GM12874 (cell line): ENCODE results near the gene BCCIP.

Source experiments
- TF ChIP-seq, protein P1 (sequence below): IDR thresholded peaks from 2 replicates; pipeline ENCODE4 v1.5.1; 2011; ENCODE audit warnings: low read depth, mild to moderate bottlenecking, control low read depth, low read length, moderate library complexity; ENCODE audit not compliant: insufficient read depth

Gene BCCIP

DNA sequence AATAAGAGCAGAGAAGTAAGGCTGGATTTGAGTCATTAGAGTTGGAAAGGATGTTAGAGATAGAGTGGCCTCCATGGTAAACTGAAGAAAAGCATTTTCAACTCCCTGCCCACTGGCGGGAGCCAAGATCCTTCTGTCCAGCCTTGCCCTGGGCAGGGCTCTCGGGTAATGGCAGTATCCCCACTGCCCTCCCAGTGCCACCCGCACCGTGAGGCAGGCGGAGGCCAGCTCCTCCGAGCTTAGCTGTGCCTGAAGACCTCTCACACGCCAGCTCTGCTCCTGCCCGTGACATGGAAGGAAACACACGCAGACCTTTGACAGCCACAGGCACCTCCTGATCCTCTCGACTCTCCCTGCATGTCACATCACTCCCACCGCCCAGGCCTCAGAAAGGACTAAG, 22.3 kb downstream of the BCCIP start:
- TF ChIP-seq, protein P1, sequence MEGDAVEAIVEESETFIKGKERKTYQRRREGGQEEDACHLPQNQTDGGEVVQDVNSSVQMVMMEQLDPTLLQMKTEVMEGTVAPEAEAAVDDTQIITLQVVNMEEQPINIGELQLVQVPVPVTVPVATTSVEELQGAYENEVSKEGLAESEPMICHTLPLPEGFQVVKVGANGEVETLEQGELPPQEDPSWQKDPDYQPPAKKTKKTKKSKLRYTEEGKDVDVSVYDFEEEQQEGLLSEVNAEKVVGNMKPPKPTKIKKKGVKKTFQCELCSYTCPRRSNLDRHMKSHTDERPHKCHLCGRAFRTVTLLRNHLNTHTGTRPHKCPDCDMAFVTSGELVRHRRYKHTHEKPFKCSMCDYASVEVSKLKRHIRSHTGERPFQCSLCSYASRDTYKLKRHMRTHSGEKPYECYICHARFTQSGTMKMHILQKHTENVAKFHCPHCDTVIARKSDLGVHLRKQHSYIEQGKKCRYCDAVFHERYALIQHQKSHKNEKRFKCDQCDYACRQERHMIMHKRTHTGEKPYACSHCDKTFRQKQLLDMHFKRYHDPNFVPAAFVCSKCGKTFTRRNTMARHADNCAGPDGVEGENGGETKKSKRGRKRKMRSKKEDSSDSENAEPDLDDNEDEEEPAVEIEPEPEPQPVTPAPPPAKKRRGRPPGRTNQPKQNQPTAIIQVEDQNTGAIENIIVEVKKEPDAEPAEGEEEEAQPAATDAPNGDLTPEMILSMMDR: no peak

DNA sequence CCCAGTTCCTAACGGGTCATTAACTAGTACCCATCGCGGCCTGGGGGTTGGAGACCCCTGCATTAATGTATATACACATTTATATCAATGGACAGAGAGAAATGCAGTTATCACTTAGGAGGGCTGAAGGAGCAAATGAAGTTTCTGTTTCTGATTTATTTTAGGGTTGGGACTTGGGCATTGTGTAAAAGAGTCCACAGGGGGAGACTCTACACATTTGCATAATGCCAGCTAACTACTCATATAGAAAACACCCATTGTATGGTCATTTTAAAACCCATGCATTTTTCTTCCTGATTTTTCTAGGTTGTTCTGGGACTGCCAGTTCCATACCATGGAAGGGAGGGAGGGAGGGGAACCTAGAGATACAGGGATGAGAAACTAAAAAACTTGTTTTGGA, 23.5 kb downstream of the BCCIP start:
- TF ChIP-seq, protein P1: no peak

DNA sequence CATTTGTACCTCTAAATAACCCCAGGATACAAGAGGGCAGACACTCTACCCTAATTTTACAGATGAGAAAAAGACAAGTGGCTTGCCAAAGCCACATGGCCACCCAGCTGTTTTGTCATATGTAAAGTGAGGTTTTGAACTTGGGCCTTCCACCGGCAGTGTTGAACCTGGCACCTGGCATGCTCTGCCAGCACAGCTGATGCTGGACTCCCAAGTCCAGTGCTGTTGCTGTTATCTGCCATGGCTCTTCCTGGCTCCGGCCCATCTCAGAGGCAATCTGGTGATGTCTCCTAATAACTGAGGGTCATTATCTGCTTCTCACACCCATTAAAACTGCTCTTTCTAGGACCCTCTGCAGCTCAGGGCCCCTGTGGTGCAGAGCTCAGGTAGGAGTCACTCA, 25.0 kb downstream of the BCCIP start:
- TF ChIP-seq, protein P1: no peak

DNA sequence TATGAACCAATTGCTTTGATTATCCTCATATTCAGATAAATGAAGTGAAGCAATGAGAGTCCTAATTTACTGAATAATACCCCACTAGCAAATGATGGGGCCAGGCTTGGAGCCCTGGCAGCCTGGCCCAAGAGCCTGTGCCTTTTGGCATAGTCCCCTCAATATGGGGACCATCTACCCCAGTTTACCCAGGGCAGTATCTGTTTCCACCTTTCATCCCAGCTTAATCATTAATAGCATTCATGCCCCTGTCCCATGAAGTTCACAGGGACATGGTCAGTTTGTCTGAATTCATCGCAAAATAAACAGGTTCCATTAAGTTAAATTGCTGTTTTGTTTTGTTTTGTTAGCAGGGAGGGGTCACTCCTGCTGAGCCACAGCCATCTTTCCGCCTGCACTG, 25.5 kb downstream of the BCCIP start:
- TF ChIP-seq, protein P1: no peak

DNA sequence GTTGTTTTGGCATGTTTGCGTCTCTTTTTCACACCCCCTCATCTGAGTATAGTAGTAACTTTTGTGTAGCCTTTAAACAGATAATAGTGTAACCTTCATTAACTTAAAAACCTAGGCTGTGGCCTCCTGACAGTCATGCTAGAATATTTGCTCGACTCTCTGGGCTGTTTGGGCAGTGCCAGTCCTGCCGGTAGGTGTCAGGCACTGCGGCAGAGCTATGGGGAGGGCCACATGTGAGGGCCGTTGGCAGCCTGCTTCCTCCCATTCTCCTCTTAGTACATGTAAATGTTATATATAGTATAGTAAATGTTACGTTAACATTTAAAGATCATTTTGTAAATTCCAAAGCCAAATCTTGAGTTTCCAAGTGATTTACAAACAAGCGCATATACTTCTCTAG, 26.1 kb downstream of the BCCIP start:
- TF ChIP-seq, protein P1: no peak

DNA sequence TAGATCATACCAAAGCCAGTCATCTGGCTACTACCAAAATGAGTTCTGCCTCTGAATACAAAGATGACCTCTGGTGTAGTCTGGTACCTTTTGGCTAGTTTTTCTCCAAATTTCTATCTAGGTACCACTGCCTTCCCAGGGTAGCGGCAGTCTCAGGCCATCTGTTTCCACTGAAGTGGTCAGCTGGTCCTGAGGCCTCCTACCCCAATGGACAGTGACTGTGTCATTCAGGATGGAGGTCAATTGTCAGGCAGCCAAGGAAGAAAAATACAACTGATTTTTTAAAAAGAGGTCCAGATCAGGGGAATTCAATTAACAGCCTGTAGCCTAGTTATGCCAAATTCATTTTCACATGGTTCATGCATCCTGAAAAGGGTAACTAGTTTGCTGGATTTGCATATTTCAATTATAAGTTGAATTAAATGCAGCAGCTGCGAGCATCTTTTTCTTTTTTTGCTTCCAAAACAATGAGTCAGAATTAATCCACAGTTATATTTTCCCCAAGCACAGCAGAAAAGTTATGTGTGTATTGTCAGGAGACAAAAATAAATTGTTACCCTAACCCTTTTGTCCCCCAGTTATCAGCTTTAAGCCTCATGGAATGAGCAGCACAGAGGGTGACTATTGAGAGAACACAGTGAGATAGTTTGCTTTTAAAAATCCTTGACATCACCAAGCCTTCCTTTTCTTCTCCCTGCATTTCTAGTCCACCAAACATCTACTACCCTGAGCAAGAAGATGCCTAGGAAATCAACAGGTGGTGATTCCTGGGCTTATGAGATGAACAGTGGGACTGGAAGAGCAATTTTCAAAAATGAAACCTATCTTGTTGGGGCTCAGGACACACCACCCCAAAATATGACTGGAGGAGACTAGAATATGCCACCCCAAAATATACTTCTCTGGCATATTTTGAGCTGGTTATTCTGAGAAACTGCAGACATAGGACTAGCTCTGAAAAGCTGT, 27.7 kb downstream of the BCCIP start:
- TF ChIP-seq, protein P1: no peak

DNA sequence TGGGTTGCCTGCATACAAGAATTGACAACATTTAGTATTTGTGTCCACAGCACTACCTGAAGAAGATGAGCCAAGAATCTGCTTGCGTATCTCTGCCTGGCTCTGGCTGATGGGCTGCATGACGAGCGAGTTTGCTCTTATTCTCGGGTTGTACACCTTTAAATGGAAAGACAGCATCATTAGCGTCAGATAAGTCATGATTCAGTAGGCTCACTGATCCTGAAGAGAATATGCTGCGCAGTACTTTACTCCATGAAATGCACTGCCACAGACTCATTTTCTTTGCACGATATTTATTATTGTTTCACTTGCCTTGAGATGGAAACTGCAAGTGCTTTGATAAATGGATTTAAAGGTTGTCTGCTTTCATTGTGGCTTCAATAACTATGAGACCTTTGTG, 29.1 kb downstream of the BCCIP start:
- TF ChIP-seq, protein P1: no peak
